NCI-H1048 (cell line): ENCODE results near the gene WAPL.

ENCODE experiments used
- DNase-seq: peaks from one replicate; lab custom pipeline; 2025; lab: John Stamatoyannopoulos, UW

The WAPL gene

DNA sequence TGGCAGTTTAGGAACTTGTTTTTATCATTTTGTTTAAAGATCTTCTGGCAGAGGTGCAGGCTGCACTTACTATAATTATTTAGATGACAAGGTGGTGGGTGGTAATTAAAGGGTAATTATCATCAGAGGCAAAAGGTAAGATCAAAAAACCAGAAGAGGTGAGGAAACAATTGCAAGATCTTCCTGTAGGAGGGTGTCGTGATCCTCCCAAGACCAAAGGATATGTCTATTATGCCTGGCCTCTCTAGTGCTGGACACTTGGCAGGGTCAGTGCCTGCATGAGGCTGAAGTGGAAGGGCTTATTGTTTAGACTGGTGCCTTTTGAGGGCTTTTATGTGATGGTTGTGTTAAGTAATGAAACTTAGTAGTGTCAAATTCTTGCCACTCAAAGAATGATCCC is 1.8 kb upstream of the WAPL start:
- no peak for DNase-seq

DNA sequence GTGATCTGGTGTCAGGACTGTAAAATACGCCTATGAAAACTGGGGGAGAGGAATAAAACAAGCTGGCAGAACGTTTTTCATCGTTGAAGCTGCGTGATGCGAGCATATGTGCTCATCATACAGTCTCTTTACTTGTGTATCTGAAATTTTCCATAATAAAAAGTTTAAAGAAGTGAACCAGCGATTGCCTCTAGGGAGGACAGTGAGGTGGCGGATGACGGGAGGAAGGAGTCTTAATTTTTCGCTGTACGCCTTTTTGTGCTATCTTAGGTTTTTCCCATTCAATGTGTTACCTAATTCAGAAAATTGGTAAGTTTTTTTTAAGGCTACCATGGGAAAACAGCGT is 891 bp upstream of the WAPL start:
- DNase-seq: no peak

DNA sequence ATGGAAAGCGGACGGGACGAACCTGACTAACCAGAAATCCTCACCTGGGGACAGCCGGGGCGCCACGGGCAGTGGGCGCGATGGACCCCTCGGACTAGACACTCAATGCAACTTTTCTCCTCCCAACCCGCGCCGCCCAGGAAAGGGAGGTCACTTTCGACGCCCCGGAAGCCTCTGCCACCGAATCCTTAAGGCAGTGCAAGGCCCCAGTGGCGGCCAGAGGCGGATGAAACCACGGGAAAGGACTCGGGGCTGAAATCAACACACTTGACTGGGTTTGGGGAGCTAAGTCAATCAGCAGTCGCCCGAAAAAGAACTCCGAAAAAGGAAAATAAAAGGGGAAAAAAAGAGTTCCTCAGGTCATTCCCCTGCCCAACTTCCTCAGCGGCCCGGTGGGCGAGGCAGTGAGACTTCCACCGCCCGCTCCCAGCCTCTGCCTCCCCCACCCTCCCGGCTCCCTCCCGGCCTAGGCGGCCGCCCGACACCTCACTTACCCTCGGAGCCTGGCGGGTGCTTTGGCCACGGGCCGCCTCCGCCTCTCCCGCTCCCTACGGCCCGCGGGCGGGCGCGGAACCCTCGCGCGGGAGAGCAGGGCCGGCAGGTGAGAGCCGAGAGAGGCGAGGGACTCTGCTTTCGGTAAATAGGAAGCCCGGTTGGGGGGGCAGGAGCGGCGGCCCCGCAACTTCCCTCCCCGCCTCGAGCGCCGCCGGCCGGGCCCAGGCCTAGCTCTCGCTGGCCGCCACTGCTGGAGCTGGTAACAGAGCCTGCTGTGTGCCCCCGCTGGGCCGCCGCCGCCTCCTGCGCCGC is 518 bp downstream of the WAPL start:
- DNase-seq: no peak

DNA sequence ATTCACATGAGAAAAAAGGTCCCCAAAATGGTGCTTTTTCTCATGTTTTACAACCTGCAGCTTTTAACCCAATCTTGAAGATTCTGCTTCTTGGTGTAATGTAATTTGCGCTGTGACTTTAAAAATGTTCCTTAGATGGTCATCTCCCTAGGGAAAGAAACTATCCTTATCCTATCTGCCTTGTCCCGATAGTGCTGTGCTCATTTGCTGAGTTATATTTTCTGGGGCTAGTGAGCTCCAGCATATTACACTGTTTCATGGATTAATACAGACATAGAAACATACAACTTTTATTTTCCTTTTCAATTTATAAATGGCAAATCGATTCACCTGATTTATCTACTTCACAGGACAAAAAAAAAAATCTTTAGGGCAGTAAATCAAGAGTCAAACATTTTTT is 2.8 kb downstream of the WAPL start:
- DNase-seq: no peak

DNA sequence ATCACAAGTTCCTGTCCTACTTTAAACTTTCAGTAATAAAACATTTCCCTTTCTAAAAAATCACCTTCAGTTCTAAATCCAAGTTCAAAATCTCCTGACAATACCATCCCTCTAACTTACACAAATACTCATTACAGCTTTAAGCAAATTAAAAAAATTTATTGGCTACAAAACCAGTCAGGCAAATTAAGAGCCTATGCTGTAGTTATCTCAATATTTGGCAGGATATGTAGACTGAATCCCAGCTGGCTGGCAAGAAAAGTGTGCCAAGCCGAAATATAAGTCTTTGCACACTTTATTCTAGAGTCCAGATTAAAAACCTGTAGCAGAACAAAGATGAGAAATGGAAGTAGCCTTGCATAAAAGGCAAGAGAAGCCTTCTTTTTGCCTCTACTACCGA is 9.5 kb downstream of the WAPL start:
- no peak for DNase-seq

DNA sequence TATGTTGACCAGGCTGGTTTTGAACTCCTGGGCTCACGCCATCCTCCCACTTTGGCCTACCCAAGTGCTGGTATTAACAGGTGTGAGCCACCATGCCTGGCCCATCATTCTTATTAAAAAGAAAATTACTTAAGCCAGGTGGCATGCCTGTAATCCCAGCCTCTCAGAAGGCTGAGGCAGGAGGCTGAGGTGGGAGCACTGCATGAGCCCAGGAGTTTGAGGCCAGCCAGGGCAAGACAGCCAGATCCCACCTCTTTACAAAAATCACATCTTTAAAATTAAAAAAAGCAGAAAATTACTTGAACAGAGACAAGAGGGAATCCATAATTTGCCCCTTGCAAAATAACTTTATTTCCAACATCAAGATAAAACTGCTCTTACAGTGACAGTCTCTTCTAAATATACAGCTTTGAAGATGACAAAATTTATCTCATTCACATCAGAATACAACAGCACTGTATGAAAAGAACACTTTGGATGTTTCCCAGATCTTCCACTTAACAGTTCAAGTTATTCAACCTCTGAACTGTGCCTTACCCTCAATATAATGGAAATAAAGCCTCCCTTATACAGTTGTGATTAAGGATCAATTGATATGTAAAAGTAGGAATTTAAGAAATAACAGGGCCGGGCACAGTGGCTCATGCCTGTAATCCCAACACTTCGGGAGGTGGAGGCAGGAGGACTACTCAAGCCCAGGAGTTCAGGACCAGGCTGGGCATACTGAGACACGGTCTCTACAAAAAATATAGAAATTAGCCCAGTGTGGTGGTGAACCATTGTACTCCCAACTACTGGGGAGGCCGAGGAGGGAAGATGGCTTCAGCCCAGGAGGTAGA is 10.3 kb downstream of the WAPL start:
- DNase-seq: no peak

DNA sequence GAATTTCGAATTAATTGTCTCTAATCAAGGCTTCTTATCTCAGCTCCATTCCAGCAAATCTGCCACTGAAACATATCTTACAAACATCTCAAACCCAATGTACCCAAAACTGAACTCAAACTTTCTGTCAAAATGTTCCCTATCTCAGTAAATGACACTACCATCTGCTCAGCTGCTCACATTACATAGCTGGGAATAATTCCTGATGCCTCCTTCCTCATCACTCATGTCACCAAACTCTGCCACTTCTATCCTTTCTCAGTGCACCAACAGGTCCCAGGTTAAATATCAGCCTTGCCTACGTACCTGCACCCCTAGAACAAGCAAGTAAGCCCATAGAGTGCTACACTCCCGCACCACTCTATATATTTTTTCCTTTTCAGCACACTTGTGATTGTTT is 12.4 kb downstream of the WAPL start:
- no peak for DNase-seq

DNA sequence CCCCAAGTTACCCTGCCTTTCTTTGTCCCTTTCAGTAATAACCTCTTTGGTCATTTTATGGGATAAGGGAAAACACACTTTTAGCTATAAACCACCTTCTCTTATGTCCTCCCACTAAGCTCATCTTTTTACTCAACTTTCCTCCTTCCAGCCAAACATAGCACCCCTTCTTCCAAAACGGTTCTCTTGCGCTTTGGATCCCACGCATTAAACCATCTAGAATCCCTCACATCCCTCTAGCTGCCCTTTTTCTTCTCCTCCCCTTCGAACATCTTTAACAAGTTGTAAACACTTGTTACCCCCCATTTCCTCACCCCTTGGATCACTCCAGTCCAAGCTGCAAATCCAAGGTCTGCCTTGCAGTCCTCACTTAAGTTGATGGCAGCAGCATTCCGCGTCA is 13.4 kb downstream of the WAPL start:
- DNase-seq: no peak

DNA sequence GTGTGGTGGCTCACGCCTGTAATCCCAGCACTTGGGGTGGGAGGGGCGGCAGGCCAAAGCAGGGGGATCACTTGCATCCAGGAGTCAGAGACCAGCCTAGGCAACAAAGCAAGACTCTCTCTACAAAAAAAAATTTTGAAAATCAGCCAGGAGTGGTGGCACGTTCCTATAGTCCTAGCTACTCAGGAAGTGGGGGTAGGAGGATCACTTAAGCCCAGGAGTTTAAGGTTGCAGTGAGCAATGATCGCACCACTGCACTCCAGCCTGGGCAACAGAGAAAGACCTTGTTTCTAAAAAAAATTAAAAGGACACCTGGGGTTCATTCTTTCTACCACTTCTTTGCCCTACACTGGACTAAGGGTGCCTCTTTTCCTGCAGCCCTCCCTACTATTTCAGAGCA is 15.1 kb downstream of the WAPL start:
- no peak for DNase-seq

DNA sequence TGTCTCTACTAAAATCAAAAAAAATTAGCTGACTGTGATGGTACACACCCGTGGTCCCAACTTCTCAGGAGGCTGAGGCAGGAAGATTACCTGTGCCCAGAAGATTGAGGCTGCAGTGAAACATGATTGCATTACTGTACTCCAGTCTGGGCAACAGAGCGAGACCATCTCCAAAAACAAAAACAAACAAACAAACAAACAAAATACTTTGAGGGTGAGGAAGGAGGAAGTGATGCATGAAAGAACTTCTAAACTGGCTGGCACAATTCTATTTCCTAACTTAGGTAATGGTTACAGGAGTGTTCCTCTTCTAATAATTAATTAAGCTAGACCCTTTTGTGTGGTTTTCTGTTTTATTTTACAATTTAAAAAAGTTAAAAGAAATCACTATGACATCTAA is 15.5 kb downstream of the WAPL start:
- no peak for DNase-seq

DNA sequence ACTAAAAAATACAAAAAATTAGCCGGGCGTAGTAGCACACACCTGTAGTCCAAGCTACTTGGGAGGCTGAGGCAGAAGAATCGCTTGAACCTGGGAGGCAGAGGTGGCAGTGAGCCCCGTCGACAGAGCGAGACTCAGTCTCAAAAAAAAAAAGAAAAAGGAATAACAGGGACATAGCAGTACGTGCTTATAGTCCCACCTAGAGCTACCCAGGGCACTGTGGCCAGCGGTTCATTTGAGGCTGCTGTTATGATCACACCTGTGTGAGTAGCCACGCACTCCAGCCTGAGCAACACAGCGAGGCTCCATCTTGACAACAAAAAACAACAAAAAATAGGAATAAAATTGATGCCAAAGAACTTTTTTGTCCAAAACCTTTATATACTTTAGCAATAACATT is 17.1 kb downstream of the WAPL start:
- DNase-seq: no peak

DNA sequence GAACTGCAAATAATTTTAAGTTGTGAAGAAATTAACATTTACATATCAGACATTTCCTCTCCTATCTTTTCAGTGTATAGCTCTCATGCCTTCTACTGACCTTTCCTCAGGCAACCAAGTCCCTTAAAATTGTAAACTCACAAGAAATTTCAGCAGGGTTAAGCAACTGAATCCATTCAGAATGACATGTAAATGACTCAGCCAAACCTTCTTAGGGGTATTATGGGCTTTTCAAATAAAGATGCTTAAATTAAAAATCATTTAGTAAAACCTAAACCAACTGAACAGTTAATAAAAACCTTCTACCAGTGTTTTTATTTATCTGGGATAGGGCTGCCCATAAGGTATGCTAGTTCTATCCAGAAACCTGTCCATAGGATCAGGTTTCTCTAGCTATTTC is 20.7 kb downstream of the WAPL start:
- no peak for DNase-seq

DNA sequence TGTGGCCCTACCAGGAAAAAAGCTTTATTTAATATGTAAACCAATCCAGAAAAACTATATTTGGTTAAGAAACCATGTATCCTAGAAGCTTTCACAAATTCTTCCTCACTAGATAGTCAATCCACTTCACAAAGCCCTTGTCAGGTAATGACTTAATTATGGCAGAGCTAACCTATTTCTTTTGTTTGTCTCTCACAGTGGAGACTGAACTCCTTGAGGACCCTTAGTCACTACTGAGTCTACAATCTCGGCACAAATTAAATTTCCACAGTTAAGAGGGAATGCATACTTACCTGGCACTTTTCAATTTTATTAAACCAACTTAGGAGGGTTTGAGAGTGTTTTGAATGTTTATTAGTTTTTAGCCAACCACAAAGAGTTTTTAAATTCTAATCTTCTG is 23.0 kb downstream of the WAPL start:
- DNase-seq: no peak

DNA sequence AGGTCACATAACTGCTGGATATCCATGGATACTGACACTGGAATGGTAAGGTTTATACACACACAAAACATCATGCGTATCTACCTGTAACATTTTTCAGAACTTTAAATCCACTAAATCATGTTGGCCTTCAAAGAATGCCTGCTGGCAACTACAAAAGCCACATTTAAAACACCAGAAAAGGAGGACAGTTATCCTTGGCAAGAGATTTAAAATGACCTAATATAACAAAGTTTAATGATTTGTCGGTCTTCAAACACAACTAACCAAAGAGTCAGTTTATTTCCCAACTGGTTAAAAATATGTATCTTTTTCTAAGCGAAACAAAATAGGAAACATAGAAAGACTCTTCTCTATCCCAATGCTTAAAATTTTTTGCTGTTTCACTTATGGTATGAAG is 24.0 kb downstream of the WAPL start:
- DNase-seq: no peak

DNA sequence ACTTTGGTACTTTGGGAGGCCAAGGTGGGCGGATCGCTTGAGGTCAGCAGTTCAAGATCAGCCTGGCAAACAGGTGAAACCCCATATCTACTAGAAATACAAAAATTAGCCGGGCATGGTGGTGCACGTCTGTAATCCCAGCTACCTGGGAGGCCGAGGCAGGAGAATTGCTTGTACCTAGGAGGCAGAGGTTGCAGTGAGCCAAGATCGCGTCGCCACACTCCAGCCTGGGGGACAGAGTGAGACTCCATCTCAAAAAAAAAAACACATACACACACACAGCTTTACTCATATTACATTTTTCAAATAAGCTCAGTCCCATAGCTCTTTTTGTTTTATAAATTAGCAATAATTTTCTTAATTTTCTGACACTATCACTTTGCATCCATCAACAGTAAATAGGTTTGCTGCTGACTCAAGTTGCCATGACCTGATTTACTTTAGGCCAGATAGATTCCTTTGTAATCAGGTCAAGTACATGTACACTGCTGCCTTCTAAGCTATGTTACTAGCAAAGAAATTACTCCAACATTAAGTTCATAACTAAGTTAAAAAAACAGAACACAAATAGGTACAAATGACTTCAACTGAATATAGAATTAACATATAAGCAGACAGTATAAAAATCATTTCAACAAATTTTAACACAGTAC is 31.5 kb downstream of the WAPL start:
- no peak for DNase-seq

DNA sequence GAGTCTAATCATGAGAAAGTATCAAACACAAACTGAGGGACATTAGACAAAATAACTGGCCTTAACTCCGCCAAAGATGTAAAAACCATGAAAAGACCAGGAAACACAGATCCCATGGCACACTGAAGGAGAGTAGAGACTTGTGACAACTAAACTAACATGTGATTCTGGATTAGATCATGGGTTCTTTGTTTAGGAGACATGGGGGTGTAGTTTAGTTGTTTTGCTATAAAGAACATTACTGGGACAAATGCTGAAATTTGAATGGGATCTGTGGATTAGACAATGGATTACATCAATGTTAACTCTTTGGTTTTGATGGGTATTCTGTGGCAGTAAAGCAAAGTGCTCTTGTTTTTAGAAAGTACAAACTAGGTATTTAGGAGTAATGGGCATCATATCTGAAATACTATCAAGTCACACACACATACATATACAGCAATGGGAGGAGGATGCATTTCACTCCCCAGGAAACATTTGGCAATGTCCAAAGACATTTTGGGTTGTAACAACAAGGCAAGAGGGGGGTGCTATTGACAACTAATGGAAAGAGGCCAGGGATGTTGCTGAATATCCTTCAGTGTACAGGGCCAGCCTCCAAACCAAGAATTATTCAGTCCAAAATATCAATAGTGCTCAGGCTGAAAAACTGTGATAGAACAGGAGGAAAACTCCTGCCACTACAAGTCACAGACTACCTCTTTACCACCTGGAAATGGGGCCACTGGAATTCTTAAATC is 32.4 kb downstream of the WAPL start:
- DNase-seq: no peak

DNA sequence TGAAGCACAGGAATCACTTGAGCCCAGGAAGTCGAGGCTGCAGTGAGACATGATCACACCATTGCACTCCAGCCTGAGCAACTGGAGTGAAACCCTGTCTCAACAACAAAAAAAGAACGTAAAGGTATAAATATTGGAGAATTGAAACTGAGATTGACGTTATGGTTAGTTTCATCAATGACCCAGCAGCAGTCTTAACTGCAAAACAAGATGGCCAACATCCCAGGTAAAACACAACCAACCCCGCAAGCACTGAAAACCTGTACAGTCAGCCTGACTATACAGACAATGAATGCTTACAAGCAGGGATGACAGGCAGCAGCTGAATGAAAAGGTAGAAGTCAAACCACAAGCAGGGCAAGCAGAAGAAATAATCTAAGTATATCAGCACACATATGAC is 34.7 kb downstream of the WAPL start:
- DNase-seq: no peak

DNA sequence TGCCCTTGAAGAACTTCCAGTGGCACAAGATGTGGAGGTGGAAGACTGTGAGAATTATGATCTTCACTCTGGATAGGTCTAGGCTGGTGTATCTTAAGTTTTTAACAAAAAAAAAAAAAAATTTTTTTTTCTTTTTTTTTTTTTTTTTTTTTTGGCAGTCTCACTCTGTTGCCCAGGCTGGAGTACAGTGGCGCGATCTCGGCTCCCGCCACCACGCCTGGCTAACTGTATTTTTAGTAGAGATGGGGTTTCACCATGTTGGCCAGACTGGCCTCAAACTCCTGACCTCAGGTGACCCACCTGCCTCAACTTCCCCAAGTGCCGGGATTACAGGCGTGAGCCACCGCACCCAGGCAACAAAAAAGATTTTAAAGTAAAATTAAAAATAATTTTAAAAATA is 37.9 kb downstream of the WAPL start:
- no peak for DNase-seq

DNA sequence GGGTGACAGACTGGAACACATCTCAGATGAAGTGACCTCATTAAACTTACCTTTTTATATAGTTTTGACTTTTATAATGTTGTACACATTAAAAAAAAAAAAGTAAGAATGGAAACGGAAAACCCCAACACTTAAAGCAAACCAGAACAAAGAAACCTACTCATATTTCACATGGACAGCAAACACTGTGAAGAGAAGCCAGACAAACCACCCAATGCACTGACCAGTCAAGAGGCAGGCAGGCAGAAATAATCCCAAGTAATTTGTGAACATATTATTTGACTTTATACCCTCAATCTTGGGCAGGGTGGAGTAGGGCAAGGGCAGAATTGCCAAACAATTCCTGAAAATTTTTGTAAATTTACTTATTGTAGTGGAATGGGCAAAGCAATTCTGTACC is 39.8 kb downstream of the WAPL start:
- no peak for DNase-seq

DNA sequence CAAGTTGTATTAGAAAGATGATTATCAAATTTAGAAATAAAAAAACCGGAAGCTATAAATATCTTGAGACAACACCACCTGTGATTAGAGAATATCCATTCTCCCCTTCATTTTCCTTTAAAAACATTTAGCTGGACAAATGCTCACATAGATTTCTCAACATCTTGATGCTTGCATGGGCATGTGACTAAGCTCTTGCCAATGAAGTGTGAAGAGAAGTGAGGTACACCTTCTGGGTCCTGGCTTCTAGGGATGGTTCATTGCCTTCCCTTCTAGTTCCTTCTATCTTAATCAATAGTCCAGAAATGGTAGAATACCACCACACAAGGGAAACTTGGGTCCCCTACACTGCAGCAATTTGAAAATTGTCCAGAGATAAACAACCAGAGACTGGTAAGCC is 41.0 kb downstream of the WAPL start:
- no peak for DNase-seq

DNA sequence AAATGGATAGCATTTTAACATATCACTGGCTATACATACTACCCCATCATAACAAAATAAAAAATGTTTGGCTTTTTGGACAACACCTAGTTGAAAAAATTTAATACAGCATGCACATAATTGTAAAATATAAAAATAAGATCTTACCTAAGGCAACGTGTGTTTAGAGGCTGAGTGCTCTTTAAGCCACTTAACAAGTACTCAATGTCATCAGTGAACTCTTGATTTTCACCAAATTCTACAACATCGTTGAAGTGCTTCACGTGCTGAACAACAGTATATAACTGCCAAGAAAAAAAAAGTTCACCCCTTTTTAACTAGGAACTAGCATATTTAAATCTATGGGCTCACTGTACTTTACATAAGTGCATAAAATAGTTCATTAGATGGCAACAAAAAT is 49.5 kb downstream of the WAPL start:
- DNase-seq: no peak

DNA sequence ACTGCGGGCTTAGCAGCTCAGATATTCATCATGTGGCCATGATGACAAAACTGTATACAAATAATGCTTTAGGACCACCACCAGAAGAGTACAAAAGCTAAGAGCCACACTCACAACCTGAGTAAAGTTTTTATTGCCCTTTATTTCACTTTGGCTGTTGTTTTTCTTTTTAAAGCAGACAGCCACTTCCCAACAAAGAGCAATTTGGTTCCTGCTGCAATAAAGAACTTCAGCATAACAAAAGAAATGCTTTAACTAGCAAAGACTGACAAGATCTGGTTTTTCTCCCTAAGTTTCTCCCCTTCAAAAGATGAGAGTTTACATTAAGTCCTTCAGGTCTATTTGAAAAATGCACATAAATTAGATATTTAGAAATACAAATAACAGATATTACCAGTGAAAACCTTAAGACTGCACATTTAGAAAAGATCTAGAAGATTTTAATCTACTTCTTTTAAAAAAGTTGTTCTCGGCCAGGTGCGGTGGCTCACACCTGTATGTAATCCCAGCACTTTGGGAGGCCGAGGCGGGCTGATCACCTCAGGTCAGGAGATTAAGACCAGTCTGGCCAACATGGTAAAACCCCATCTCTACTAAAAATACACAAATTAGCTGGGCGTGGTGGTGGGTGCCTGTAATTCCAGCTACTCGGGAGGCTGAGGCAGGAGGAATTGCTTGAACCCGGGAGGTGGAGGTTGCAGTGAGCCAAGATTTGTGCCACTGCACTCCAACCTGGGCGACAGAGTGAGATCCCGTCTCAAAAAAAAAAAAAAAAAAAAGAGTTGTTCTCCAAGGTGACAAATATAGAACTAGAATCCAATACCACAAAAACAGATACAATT is 59.4 kb downstream of the WAPL start:
- DNase-seq: no peak
